Fibroblast of peridontal ligament (primary cell): ENCODE results near the gene SULT2A1.
"Not testable (repeated sequence)": the region's sequence is repeated elsewhere in the genome, so short reads cannot be mapped to it uniquely, and the experiment has no call there.

Experiments used
- DNase-seq: peaks from one replicate; pipeline ENCODE4 v3.0.0-alpha.2; 2010; ENCODE audit errors: extremely low read depth

SULT2A1 gene

DNA sequence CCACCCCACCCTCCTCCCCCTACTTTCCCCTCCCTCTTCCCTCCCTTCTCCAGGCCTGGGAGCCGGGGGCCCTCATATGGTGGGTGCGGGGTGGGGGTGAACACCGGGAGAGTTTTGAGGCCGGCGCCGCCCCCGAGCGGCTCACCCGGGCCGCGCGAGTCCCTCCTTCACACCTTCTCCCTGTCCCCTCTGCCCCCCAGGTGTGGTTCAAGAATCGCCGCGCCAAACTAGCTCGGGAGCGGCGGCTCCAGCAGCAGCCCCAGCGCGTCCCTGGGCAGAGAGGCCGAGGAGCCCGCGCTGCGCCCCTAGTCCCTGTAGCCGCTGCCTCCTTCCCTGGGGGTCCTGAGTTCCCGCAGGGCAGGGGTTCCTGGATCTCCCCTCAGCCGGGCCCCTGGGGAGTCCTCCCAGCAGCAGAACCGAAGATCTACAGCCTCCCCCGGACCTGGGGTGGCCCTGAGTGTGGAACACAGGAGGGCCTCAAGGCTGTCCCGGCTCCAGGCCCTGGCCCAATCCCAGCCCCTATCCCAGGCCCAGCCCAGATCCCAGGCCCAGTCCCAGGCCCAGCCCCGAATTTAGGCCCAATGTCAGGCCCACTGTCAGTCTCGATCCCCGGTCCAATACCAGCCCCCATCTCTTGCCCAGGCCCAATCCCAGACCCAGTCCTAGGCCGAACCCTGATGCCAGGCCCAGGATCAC lies 25.4 kb downstream of the SULT2A1 start:
- DNase-seq: no peak

DNA sequence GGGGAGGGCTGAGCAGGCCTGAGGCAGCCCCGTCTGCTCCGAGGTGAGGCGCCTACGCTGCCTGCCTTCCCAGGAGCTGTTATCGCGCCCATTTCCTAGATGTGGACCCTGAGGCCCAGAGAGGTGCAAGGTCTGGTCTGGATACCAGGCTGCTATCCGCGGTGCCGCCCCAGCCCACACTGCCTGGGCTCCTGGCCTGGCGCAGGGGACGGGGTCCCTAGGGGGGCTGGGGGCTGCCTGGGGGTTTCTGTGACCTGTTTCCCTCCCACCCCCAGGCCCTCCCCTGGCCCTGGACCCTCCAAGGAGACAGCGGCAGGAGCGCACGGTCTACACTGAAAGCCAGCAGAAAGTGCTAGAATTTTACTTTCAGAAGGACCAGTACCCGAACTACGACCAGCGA lies 26.3 kb downstream of the SULT2A1 start:
- DNase-seq: not testable (repeated sequence)

DNA sequence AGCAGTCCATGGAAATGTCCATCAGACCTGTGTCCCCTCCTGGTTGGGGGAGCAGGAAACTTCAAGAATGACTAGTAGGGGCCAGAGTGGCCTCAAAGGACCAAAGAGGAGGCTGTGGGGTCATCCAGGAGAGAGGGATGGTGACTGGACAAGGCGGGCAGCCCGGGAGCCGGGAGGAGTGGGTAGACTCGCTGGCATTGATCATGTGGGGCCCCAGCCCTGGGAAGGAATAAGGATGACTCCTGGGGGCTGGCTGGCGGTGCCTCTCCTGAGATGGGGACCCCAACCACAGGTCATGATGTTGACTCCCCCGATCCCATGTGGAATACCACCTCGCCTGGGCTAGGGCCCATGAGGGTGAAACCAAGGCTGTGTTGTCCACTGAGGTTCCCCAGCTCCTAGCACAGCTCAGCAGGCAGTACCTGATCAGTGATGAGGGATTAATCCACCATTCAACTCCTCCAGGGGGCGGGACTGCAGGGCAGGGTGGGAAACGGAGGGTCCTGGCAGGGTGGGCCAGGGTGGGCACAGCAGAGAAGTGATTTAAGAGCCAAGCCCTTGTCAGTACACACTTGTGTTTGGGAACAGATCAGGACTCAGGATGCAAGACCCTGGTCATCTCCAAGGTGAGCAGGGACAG lies 27.3 kb downstream of the SULT2A1 start, which contains the start of gene TPRX2:
TSS of gene TPRX2 (plus strand) at position 590 of the 640 bp plus-strand sequence. CDS start at position 602, 12 bp downstream.
- DNase-seq: not testable (repeated sequence)

DNA sequence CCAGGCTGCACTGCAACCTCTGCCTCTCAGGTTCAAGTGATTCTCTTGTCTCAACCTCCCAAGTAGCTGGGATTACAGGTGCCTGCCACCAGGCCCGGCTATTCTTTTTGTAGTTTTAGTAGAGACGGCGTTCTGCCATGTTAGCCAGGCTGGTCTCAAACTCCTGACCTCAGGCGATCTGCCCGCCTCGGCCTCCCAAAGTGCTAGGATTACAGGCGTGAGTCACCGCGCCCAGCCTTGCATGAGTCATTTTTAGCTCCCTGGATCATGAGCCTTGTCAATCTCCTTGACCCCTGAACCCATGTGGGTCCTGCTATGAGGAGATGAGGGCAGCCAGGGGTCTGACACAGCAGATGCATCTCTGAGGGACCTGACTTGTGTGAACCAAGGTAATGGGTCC lies 27.9 kb downstream of the SULT2A1 start:
- DNase-seq: not testable (repeated sequence)

DNA sequence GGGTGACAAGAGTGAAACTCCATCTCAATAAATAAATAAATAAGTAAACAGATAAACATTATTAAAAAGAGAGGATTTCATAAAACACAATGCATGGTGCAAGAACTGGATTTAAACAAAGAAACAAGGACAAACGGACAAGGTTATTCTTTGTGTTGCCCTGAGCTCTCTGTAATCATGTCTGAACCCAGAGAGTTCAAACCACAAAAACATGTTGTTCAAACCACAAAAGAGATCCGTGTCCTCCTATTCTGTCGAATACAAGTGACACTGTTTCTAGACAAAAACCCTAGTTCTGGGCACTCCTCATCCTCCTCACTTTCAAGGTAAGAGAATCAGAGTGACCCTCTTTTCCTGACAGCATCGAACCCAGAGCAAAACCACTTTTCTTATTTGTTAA lies 31.7 kb downstream of the SULT2A1 start:
- no peak for DNase-seq

DNA sequence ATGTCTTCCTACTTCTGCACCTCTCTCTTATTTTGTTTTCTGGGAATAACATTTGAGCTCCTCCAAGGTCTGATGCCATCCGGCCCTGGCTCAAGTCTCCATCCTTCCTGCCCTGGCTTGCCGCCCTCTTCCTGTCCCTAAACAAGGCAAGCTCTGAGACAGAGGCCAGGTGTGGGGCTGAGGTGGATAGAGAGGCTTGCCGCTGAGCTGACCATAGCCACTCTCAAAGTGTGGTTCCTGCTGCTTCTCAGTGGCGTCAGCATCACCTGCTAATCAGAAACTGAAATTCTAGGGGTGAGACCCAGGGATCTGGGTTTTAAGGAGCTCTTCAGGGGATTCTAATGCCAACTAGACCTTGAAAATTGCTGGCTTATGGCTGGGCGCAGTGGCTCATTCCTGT lies 33.1 kb downstream of the SULT2A1 start:
- no peak for DNase-seq

DNA sequence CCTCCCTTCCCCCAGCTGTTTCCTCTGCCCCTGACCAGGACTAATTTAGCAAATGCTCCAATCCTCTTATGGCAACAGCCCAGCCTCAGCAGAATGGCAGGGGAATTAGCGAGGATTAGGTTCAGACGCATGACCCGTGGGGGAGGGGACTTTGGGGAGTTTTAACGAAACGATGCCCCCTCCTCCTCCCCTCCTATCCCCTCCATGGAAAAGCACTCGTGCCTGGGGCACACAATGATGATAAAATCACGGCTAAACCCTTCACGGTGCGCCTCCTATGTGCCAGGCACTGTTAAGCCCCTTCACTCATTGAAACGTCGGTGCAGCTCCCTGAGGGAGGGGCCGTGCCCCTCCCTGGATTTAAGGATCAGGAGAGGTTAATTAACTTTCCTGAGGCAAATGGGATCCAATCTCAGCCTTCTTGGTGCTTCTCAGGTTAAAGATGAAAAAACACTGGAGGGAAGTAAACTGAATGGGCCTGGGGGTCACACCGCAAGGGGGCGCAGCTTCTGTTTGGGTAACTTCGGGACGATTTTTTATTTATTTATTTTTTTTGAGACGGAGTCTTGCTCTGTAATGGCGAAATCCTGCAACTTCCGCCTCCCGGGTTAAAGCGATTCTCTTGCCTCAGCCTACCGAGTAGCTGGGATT lies 37.2 kb downstream of the SULT2A1 start:
- no peak for DNase-seq

DNA sequence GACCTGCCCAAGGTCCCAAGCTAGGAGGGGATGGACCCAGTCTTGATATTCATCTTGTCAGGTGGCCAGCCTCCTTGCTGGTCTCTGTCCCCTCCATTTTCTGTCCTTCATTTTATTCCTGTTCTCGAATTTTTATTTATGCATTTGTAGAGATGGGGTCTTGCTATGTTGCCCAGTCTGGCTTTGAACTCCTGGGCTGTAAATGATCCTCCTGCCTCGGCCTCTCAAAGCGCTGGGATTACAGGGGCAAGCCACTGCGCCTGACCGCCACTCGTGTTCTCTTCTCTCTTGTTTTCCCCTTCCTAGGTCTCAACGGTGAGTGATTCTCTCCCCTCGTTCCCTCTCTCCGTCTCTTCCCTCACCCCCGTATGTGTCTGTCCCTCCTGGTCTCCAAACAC lies 37.7 kb downstream of the SULT2A1 start:
- no peak for DNase-seq

DNA sequence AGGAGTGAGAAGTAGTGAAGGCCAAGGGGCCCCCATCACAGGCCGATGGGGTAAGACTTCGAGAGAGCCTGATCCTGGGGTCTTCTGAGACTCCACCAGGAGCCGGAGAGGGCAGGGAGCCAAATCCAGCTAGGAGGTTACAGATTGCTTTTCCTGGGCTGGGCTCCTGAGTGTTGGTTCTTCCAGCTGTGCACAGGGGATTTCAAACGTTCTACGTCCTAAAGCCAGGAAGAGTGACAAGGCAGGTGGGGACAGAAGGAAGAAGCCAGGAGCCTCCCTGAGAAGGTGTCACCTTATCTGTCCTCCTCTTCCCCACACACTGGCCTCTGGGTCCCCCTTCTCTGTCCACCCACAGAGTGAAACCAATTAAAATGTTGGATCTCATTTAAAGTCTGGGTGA lies 43.2 kb downstream of the SULT2A1 start:
- DNase-seq: no peak

DNA sequence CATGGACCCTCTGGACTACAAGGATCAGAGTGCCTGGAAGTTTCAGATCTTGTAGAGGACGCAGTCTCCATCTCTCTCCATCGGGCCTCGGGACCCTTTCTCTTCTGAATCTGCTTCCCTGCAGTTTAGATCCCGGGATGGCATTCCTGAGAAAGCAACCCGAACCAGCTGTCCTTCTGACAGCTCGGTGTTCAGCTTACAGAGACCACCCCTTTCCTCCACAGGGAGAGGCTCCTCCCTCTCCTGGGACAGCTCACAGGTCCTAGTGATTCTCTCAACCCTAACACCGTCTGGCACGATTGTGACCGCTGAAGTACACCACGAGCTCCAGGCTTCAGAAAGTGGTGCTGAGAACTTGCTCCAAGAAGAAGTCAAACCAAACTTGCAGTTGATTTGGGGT lies 46.2 kb downstream of the SULT2A1 start:
- DNase-seq: no peak

DNA sequence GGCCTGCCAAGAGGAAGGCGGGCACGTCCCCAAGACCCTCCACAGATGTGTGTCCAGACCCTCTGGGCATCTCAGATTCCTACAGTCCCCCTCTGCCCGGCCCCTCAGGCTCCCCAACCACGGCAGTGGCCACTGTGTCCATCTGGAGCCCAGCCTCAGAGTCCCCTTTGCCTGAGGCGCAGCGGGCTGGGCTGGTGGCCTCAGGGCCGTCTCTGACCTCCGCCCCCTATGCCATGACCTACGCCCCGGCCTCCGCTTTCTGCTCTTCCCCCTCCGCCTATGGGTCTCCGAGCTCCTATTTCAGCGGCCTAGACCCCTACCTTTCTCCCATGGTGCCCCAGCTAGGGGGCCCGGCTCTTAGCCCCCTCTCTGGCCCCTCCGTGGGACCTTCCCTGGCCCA lies 46.7 kb downstream of the SULT2A1 start:
- DNase-seq: no peak

DNA sequence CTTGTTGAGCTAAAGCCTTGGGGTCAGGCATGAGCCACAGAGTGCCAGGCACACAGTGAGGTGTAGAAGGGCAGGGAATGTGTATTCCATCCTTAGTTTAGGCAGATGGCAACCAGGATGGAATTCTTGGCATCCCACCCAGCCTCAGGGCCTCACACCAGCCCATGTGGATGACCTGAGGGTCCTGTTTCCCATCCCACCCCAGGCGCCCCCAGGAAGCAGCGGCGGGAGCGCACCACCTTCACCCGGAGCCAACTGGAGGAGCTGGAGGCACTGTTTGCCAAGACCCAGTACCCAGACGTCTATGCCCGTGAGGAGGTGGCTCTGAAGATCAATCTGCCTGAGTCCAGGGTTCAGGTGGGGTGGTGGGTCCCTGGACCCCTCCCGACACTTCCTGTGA lies 50.1 kb downstream of the SULT2A1 start:
- no peak for DNase-seq

DNA sequence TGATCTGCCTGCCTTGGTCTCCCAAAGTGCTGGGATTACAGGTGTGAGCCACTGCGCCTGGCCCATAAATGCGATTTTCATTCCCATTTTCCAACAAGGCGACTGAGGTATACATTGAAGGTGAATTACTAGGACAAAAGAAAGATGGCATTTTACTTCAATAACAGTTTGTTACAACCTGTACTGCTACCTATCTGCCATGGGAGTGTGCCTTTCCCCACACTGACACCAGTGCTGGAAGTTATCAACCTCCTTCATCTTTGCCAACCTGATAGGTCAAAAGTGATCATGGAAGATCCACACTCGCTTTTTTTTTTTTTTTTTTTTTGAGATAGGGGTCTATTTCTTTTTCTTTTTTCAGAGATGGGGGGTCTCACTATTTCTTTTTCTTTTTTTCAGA lies 53.4 kb downstream of the SULT2A1 start:
- DNase-seq: no peak

DNA sequence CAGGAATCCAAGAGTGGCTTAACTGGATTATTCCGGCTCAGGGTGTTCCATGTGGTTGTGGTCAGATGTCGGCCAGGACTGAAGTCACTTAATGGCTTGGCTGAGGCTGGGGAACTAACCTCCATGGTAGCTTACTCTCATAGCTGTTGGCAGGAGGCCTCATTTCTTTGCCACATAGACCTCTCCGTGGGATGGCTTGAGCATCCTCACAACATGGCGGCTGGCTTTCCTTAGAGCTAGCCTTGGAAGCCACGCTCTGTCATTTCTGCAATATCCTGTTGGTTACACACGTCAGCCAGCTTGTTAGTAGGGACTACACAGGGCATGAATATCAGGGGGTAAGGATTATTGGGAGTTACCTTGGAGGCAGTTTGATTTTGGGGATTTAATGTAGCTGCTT lies 59.3 kb downstream of the SULT2A1 start:
- DNase-seq: no peak

DNA sequence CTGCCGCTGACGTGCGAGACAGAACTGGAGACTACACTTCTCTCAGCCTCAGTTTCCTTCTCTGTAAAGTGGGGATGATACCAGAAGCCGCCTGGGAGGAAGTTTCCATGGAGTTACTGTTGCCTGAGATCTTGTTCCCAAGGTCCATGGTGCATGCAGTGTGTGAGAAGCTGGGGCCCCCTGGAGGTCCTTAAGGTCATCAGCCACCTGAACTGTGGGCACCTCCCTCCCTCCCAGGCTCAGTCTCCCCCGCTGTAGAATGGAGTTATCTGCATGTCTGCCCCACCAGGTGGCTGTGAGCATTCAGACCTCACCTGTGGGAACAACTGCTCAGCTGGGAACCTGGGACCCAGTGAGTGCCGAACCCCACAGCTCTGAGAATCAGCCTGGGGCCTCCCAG lies 61.7 kb downstream of the SULT2A1 start:
- DNase-seq: no peak

DNA sequence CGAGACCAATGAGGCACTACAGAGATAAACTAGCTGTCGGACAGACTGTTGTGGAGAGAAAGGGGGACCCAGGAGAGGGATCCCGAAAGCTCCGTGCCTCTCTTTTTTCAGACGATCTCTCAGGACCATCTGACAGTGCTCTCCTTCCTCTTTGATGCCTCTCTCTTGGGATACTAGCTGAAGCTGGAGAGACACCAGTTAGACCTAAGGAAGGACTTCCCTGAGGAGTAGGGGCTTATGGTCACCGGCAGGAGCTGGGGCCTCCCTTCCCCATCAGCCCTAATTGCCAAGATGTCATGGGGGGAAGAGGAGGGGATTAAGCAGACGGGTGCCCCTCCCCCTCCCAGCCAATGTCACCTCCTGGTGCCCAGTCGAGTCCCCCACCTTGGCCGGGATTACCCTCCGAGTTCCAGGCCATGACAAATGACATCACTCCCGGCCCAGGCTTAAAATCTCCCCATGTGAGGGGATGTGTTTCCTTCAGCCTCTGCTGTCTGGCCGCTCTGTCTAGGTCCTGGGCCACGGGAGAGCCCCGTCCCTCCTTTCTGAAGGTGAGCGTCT lies 64.6 kb downstream of the SULT2A1 start, which contains the start of gene CRX:
TSS of gene CRX (plus strand) at position 478 of the 561 bp plus-strand sequence. CDS start 12,507 bp downstream, outside the sequence.
- no peak for DNase-seq
